22Rv1 (cell line): ENCODE results near the gene CIAO2B.

Experiments
- CTCF ChIP-seq: fragments of 450-650 bp; IDR thresholded peaks from 2 replicates; pipeline ENCODE4 v1.5.1; 2017; ENCODE audit warnings: mild to moderate bottlenecking
- ZFX ChIP-seq: fragments of 450-650 bp; IDR thresholded peaks from 2 replicates; pipeline ENCODE4 v1.6.1; 2017; ENCODE audit warnings: antibody characterized with exemption, borderline replicate concordance

DNA sequence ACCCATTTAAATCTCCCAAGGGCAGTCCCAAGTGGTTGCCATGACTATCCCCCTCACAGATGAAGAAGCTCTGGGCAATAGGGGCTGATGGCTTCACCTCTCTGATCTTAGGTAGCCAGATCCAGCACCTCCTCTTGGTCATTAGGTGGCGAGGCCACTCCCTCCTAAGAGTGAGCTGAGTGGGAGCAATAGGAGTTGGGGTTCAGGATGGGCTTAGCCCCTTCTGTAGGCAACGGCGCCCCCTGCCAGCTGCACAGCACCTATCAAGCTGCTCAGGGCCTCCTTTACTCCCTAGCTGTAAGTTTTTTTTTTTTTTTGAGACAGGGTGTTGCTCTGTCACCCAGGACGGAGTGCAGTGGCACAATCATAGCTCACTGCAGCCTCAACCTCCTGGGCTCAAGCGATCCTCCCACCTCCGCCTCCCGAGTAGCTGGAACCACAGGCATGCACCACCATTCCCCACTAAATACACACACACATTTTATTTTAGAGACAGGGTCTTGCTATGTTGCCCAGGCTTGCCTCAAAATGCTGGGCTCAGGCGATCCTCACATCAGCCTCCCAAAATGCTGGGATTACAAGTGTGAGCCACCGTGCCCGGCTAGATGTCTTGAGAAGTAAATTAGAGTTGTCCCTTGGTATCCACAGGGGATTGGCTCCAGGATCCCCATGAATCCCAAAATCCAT is 5.4 kb downstream of the CIAO2B start:
- TF ChIP-seq CTCF, result peak; percentile 27
- no peak for TF ChIP-seq ZFX
